Neuron (in vitro differentiated cells): ENCODE data around the gene SPDYE3.
"Not testable (repeated sequence)": the region's sequence is repeated elsewhere in the genome, so short reads cannot be mapped to it uniquely, and the experiment has no call there.

Experiments
- H2AFZ ChIP-seq: one replicate; pipeline ENCODE4 v1.6.1; 2013; ENCODE audit warnings: low read depth, mild to moderate bottlenecking, inconsistent platforms, low read length, moderate library complexity
- H3K27me3 ChIP-seq: one replicate; pipeline ENCODE4 v1.6.1; 2013; ENCODE audit warnings: low read length; ENCODE audit not compliant: insufficient read depth
- H3K36me3 ChIP-seq: one replicate; pipeline ENCODE4 v1.6.1; 2013; ENCODE audit warnings: low read length; ENCODE audit not compliant: insufficient read depth
- H3K4me1 ChIP-seq: one replicate; pipeline ENCODE4 v1.6.1; 2013; ENCODE audit warnings: low read length; ENCODE audit not compliant: insufficient read depth
- H3K4me3 ChIP-seq: 2 replicates; pipeline ENCODE4 v1.5.1; 2013; ENCODE audit warnings: mild to moderate bottlenecking, low read length, moderate library complexity
- H3K9me3 ChIP-seq: one replicate; pipeline ENCODE4 v1.6.1; 2013; ENCODE audit warnings: low read length

The SPDYE3 gene

GRCh38 chr7:100348805-100349204, 41.3 kb downstream of the SPDYE3 start:
- H3K9me3 ChIP-seq, result no peaks in the 10 kb centered on the region
- H3K4me3 ChIP-seq, result no peak overlapping the region
- H3K27me3 ChIP-seq, result no peaks in the 10 kb centered on the region
- peaks cover 62% of the 10 kb centered on the region for H3K36me3 ChIP-seq
- H2AFZ ChIP-seq, result no peak overlapping the region
- peaks cover 10% of the 10 kb centered on the region for H3K4me1 ChIP-seq

DNA sequence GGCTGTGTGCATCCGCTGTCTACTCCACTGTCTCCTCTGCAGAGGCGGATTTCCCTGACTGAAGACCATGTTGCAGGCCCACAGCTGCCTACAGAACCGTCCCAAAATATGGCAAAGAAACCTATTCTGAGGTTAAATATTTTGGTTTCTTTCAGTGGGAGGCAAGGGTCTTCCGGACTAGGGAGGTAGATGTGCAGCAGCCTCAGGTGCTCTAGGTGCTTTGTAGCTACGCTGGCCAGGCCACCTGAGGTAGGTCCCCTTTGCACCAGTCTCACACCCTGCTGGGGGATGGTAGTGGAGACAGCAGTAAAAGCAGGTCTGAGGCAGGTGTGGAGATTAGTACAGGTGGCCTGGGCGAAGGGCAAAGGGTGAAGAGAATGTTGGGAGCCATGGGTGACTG, 42.3 kb downstream of the SPDYE3 start:
- Histone ChIP-seq H3K4me3 (no peak overlapping the region), H3K27me3 (no peaks in the 10 kb centered on the region), H3K4me1 (peaks cover 2% of the 10 kb centered on the region), H3K36me3 (peaks cover 70% of the 10 kb centered on the region), H3K9me3 (no peaks in the 10 kb centered on the region), H2AFZ (no peak overlapping the region)

DNA sequence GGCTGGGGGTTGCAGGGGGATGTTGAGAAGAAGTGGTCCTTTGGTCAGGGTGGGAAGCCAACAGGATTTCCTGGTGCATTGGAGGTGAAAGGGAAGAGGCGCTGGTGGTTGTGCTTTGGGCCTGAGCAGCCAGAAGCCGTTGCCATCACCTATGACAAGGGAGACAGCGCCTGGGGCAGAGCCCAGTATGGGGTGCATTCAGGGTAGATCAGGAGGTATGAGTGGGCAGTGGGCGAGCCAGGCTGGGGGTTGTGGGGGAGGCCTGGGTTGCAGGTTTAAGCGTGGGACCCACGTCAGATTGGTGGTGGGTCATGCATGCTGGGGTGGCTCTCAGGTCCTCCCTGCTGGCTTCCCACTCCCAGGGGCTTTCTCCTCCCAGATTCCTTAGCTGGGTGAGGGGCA, 44.2 kb downstream of the SPDYE3 start:
- Histone ChIP-seq H3K27me3 (no peaks in the 10 kb centered on the region), H2AFZ (no peak overlapping the region), H3K9me3 (no peaks in the 10 kb centered on the region), H3K36me3 (peaks cover 76% of the 10 kb centered on the region), H3K4me1 (no peaks in the 10 kb centered on the region), H3K4me3 (no peak overlapping the region)

GRCh38 chr7:100352230-100352781, 44.8 kb downstream of the SPDYE3 start:
- H3K4me1 ChIP-seq, H3K9me3 ChIP-seq, H3K27me3 ChIP-seq, H3K4me3 ChIP-seq, H2AFZ ChIP-seq: not testable (repeated sequence)
- H3K36me3 ChIP-seq, result peaks cover 75% of the 10 kb centered on the region

DNA sequence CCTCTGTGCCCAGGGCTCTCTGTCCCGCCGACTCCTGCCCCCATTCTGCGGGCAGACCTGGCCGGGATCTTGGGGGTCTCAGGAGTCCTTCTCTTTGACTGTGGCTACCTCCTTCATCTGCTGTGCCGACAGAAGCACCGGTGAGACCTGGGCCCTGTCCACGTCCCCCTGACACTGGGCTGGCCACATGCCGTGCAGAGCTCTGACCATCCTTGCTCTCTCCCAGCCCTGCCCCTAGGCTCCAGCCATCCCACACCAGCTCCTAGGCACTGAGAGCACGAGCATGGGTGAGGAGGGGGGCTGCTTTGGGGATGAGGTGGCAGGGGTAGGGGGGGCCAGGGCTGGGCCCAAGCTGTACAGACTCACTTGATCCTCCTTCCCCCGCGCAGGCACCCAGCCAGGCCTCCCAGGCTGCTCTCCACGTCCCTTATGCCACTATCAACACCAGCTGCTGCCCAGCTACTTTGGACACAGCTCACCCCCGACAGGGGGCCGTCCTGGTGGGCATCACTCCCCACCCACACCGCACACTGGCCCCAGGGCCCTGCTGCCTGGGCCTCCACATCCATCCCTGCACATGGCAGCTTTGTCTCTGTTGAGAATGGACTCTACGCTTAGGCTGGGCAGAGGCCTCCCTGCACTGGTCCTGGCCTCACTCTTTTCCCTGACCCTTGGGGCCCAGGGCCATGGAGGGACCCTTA, 45.6 kb downstream of the SPDYE3 start:
- Histone ChIP-seq H3K9me3 (no peaks in the 10 kb centered on the region), H3K27me3 (no peaks in the 10 kb centered on the region), H2AFZ (no peak overlapping the region), H3K4me1 (no peaks in the 10 kb centered on the region), H3K36me3 (peaks cover 71% of the 10 kb centered on the region), H3K4me3 (no peak overlapping the region)

- Histone ChIP-seq H3K9me3 (no peaks in the 10 kb centered on the region), H3K4me1 (no peaks in the 10 kb centered on the region), H3K27me3 (no peaks in the 10 kb centered on the region), H3K36me3 (peaks cover 75% of the 10 kb centered on the region), H2AFZ (no peak overlapping the region), H3K4me3 (no peak overlapping the region)
These were observed 46.3 kb downstream of the SPDYE3 start for GRCh38 chr7:100353685-100354330.

DNA sequence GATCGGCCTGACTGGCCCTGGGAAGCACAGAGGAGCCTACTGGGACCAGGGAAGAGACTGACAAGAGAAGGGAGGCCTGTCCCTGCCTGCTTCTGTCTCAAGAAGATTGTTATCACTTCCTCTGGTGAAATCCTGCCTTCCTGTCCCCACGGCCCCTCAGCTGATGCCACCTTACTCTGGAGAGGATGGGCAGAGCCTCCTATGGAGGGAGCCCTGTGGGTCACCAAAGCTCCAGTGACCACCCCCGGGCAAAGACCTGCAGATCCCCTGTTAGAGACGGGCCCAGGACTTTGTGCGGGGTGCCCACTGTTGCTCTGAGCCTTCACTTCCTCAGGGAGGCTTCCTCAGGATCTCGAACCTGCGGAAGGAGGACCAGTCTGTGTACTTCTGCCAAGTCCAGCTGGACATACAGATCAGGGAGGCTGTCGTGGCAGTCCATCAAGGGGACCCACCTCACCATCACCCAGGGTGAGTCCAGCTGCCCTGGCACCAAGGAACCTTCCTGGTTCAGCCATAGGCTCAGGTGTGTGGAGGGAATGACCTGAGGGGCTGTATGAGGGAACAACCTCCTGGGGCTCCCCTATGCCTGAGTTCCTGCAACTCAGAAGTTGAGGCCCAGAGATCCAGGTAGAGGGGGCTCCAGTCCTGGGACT, 49.0 kb downstream of the SPDYE3 start:
- Histone ChIP-seq H2AFZ (no peak overlapping the region), H3K4me3 (no peak overlapping the region), H3K27me3 (no peaks in the 10 kb centered on the region), H3K9me3 (no peaks in the 10 kb centered on the region), H3K36me3 (peaks cover 77% of the 10 kb centered on the region), H3K4me1 (no peaks in the 10 kb centered on the region)

DNA sequence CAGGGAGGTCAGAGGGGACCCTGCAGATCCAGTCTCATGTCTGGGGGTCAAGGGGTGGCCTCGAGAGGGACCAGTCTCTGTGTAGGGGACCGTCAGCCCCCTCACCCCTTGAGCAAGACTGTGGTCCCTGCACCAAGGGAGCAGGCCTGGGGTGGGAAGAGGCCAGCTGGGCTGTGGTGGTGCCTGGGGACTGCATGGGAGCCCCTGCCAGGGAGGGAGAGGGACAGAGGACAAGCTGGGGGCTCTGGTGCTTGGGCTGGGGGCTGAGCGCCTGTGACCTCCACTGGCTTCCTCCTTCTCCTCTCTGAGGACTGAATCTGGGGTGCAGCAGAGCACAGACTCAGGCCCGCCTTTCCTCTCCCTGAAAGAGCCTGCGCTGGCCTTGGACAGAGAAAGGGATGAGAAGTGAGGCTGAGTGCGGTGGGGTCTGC, 49.6 kb downstream of the SPDYE3 start:
- H3K4me1 ChIP-seq, result no peaks in the 10 kb centered on the region
- H3K36me3 ChIP-seq, result peaks cover 80% of the 10 kb centered on the region
- H3K4me3 ChIP-seq, result no peak overlapping the region

GRCh38 chr7:100358027-100358856, 50.7 kb downstream of the SPDYE3 start, which contains the start of gene PILRB:
Gene PILRB (plus strand): TSS chr7:100358117. CDS start chr7:100358303, 186 bp downstream.
- H3K4me3 ChIP-seq, result no peak within 1 kb of the TSS
- no peaks in the 10 kb centered on the region for H3K27me3 ChIP-seq
- H3K36me3 ChIP-seq, result peaks cover 79% of the 10 kb centered on the region
- no peaks in the 10 kb centered on the region for H3K9me3 ChIP-seq
- H3K4me1 ChIP-seq, result no peaks in the 10 kb centered on the region
- no peak within 1 kb of the TSS for H2AFZ ChIP-seq

More for the DNA sequence above, 49.6 kb downstream of the SPDYE3 start:
- no peaks in the 10 kb centered on the region for H3K9me3 ChIP-seq
- H2AFZ ChIP-seq, result no peak overlapping the region
- no peaks in the 10 kb centered on the region for H3K27me3 ChIP-seq

- H3K36me3 ChIP-seq, result peaks cover 77% of the 10 kb centered on the region
- no peaks in the 10 kb centered on the region for H3K4me1 ChIP-seq
- no peaks in the 10 kb centered on the region for H3K9me3 ChIP-seq
- no peak overlapping the region for H2AFZ ChIP-seq
- no peak overlapping the region for H3K4me3 ChIP-seq
- H3K27me3 ChIP-seq, result no peaks in the 10 kb centered on the region
These were observed 51.3 kb downstream of the SPDYE3 start for GRCh38 chr7:100358857-100359212.

- H3K4me1 ChIP-seq, result no peaks in the 10 kb centered on the region
- H3K36me3 ChIP-seq, result peaks cover 64% of the 10 kb centered on the region
- no peaks in the 10 kb centered on the region for H3K9me3 ChIP-seq
- H2AFZ ChIP-seq, result no peak overlapping the region
- no peak overlapping the region for H3K4me3 ChIP-seq
- H3K27me3 ChIP-seq, result no peaks in the 10 kb centered on the region
These were observed 52.8 kb downstream of the SPDYE3 start for GRCh38 chr7:100360135-100360854.

GRCh38 chr7:100363098-100363497, 55.6 kb downstream of the SPDYE3 start:
- no peak overlapping the region for H2AFZ ChIP-seq
- H3K27me3 ChIP-seq, result no peaks in the 10 kb centered on the region
- H3K4me1 ChIP-seq, result no peaks in the 10 kb centered on the region
- no peak overlapping the region for H3K4me3 ChIP-seq
- peaks cover 54% of the 10 kb centered on the region for H3K36me3 ChIP-seq
- no peaks in the 10 kb centered on the region for H3K9me3 ChIP-seq
